GM21825 (cell line): ENCODE measurements around the gene TRIM22.
"Not testable (repeated sequence)": the region's sequence is repeated elsewhere in the genome, so short reads cannot be mapped to it uniquely, and the experiment has no call there.

Experiments used
- ATAC-seq: cut with Tn5 transposase; IDR thresholded peaks from one replicate; pipeline ENCODE4 v1.9.1; 2021; ENCODE audit warnings: mild to moderate bottlenecking, moderate library complexity; ENCODE audit not compliant: unreplicated experiment

Gene TRIM22

GRCh38 chr11:5690216-5690615, 626 bp downstream of the TRIM22 start:
- no peak for ATAC-seq

- ATAC-seq: no peak
These were observed 1.1 kb downstream of the TRIM22 start for GRCh38 chr11:5690736-5691135.

GRCh38 chr11:5691238-5691963, 1.8 kb downstream of the TRIM22 start:
- ATAC-seq: not testable (repeated sequence)

GRCh38 chr11:5691964-5692361, 2.4 kb downstream of the TRIM22 start:
- no peak for ATAC-seq

- ATAC-seq: no peak
These were observed 5.1 kb downstream of the TRIM22 start for GRCh38 chr11:5694642-5695041.

- ATAC-seq: no peak
These were observed 6.0 kb downstream of the TRIM22 start for GRCh38 chr11:5695580-5695979.

GRCh38 chr11:5696210-5696609, 6.6 kb downstream of the TRIM22 start:
- no peak for ATAC-seq

GRCh38 chr11:5698281-5698680, 8.7 kb downstream of the TRIM22 start:
- ATAC-seq: no peak

GRCh38 chr11:5700421-5701054, 10.9 kb downstream of the TRIM22 start:
- ATAC-seq: no peak

GRCh38 chr11:5701055-5701577, 11.5 kb downstream of the TRIM22 start:
- no peak for ATAC-seq

GRCh38 chr11:5703741-5704536, 14.3 kb downstream of the TRIM22 start:
- peak; percentile 75 for ATAC-seq

- no peak for ATAC-seq
These were observed 16.1 kb downstream of the TRIM22 start for GRCh38 chr11:5705688-5706087.

GRCh38 chr11:5712507-5712906, 22.9 kb downstream of the TRIM22 start:
- no peak for ATAC-seq

- ATAC-seq: no peak
These were observed 24.1 kb downstream of the TRIM22 start for GRCh38 chr11:5713695-5714094.

- ATAC-seq: not testable (repeated sequence)
These were observed 26.9 kb downstream of the TRIM22 start for GRCh38 chr11:5716518-5716917.

GRCh38 chr11:5719703-5720495, 30.3 kb downstream of the TRIM22 start:
- no peak for ATAC-seq

GRCh38 chr11:5722622-5723021, 33.0 kb downstream of the TRIM22 start:
- no peak for ATAC-seq

- ATAC-seq: no peak
These were observed 36.8 kb downstream of the TRIM22 start for GRCh38 chr11:5726351-5726750.

- ATAC-seq: no peak
These were observed 38.1 kb downstream of the TRIM22 start for GRCh38 chr11:5727691-5728090.

GRCh38 chr11:5736396-5736795, 46.8 kb downstream of the TRIM22 start, which contains the start of gene OR56B1:
OR56B1 (plus strand) TSS chr11:5736448; CDS start chr11:5736517, 69 bp downstream.
- no peak for ATAC-seq

- no peak for ATAC-seq
These were observed 47.5 kb downstream of the TRIM22 start for GRCh38 chr11:5737091-5737490.
